GM19395 (cell line): Measurements from ENCODE around the gene C12orf75.
A peak's percentile ranks its signal among the peaks of the same experiment; 100 is the strongest.
"Not testable (repeated sequence)": the region's sequence is repeated elsewhere in the genome, so short reads cannot be mapped to it uniquely, and the experiment has no call there.

ENCODE experiments used
- ATAC-seq: cut with Tn5 transposase; IDR thresholded peaks from one replicate; pipeline ENCODE4 v1.9.1; 2021; ENCODE audit warnings: mild to moderate bottlenecking, moderate library complexity; ENCODE audit not compliant: unreplicated experiment

The C12orf75 gene

DNA sequence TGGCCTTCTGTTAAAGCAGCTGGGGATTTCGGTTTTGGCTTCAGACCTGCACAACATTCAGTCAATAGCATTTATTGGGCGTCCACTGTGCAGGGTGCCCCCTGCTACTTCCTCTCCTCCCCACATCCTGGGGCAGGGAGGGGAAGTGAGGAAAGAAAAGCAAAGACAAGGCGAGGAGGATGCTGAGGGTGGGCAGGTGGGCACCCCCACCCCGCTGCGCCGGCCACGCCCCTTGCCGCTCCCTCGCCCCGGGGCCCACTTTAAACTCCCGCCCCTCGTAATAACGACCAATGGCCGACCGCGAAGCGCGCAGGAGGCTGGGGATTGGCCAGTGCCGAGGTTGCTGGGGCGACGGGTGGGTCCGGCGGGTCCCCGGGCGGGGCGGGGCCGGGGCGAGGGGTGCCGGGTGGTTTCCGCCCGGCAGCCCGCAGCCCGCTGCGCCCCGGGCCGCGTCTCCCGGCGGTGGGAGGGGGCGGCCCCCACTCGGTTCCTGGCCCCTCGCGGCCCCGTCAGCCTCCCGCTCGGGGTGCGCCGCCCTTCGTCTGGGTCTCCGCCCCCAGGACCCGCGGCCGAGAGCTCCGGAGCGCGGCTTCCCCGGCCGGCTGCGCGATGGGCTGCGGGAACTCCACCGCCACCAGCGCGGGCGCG lies at the start of gene C12orf75:
TSS of gene C12orf75 (plus strand) at position 409 of the 648 bp plus-strand sequence. CDS start at position 610, 201 bp downstream.
- ATAC-seq = peak; percentile 82

DNA sequence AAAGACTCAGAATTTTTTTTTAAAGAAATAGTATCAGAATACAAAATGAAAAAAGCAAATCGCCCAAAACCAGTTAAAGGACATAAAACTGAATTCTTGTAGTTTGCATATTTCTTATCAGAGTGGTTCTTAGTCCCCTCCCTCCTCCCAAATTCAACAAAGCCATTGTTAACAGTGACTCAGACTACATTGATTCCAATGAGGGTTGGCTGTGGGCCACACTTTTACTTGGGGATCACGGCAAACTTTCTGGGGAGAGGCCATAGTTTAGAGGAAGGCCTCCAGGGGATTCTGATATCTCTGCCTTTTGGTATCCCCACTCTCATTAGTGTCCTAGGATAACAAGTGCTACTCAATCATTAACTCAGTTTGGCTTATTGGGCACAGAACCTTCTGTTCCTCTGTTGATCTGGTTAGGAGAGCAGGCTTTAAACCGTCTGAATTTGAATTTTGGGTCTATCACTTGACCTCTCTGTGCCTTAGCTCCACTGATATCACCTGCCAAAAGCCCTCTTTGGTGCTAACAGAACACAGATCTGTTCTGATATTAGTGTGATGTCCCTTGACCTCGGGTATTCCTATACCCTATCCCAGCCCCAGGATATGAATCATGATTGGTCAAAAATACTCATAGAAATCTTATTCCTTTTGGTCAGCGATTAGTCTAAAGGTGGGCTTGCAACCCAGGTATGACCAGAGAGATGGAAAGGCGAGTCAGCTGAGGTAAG lies 49.4 kb upstream of the C12orf75 start:
- no peak for ATAC-seq

DNA sequence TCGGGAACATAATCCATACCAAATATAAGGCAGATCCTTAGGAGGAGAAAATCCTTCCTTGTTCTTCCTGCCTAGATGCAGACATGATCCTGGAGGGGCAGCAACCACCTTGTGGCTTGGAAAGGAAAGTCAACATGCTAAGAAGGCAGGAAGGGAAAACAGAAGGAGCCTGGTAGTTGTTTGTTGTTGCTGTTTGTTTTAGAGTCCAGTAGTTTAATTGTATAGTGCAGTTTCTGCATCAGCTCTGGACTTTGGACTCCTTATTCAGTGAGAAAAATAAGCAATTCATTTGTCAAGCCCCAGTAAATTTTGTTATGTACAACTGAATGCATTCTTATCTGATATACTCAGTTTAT lies 48.8 kb upstream of the C12orf75 start:
- no peak for ATAC-seq

DNA sequence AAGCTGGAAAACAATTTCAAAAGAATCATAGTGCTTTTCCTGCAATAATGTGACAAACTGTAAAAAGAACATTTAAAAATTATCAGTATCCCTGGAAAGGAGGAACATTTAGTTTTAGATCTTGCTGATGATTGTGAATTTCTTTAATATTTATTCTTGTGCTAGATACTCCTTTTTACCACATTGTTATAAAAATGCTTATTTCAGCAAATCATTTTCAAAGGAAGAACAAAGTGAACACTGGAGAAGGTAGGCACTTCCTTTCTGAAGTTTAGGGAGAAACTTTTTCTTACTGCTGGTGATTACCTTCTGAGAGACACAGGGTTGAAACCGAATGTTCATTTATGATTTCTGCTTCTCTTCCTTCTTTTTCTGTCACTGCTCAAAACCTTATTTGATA lies 45.1 kb upstream of the C12orf75 start:
- no peak for ATAC-seq

DNA sequence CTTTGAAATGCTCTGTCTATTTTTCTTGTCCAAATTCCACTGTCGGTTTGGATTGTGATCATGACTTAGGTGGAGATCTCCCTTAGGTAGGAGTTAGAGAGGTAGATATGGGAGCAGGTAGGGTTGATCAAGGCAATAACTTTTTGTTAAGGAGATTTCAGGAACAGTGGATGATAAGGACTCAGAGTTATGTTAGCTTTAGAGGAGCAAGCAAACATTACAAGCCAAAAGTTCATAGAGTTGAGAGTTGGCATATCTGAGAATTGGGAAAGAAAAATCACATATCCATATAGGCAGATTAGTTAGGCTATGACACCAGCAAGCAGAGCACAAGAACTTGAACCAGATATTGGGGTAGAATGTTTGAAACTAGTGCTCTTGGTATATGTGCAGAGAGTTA lies 43.1 kb upstream of the C12orf75 start:
- no peak for ATAC-seq

DNA sequence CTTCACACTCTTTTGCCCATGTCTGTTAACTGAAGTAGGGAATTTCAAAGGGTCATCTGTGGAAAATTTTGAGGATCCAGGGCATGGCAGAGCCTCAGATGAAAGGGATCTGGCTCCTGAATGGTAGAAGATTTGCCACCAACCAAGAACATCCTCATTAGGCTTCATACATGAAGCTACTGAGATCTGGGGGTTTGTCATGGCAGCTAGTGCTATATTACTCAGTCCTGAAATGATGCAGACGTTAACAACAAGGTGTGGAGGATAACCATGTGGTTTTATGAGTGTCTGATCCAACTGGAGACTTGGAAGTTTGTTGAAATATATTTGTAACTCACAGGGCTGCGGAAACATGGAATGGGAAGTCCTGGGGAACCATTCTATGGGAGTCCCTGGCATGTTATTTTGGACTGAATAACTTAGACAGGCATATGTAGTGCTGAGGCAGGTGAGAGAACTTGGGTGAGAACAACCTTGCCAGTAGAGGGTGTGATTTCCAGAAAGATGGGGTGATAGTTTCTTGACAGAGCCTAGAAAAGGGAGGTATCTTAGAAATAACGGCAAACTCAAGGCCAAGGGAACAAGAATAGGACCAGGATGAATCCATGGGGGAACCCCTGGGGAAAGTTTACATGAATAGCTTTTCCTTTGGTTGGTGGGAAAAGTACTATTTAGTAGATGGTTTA lies 42.0 kb upstream of the C12orf75 start:
- no peak for ATAC-seq

DNA sequence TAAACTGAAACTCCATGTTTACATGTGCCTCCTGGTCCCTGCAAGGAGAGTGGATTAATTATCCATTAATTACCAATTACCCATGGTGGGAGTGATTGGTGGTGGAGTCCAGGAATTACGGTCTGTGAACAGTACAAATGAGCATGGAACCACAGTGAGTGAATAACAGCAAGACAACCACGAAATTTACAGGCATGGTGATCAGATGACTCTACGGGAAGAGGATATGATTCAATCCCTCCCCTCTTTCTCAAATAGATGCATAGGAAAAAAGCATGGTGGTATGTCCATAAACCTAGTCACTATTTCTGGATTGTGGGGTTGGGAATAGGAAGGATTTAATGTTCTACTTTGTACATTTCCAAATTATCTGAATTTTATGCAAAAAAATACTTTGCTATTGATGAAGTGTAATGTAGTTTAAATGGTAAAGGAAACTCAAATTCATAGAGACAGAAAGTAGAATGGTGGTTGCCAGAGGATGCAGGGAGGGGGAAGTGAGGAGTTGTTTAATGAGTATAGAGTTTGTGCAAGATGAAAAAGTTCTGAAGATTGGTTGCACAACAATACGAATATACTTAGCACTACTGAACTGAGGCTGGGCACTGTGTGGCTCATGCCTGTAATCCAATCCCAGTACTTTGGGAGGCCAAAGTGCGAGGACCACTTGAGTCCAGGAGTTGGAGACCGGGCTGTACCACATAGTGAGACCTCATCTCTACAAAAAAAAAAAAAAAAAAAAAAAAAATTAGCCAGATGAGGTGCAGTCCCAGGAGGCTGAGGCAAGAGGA lies 41.2 kb upstream of the C12orf75 start:
- ATAC-seq = no peak

DNA sequence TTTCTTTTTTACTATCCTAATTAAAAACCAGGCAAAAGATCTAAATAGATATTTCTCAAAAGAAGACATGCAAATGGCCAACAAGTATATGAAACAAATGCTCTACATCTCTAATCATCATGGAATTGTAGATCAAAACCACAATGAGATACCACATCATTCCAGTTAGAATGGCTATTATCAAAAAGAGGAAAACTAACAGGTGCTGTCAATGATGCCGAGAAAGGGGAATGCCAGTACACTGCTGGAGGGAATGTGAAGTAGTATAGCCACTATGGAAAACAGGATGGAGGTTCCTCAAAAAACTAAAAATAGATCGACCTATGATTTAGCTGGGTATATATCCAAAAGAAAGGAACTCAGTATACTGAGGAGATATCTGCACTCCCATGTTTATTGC lies 39.0 kb upstream of the C12orf75 start:
- no peak for ATAC-seq

DNA sequence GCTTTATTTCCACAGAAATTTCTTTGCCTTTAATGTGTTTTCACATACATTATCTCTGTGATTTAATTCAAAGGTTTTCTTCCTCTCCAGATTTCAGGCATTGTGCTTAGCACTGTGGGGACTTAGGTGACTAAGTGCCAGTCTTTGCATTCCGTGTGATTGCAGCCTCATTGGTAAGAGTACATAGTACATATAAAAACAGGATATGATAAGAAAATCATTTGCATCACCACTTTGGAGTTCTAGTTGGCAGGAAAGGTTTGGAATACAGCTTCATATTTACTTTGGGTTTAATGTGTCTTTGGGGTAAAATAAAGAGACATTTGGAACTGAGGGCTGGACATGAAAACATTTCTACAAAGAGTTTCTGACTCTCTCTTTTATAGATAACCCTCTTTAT lies 37.8 kb upstream of the C12orf75 start:
- ATAC-seq = no peak

DNA sequence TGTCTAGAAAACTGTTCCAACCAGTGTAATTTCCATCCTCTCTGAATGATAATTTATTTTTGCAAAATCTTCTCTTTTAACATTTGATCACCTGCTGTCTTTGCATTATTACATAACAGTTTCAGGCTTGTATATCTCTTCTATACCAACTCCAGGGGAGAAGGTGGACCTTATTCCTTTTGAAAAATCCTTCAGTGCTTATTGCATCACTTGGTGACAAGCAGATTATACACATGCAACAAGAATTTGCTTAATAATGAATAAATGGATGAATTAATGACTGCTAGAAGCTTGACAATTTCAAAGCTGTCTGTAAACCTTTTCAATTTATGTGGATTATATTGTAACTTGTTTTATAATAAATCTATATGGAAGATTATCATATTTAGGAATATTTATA lies 37.3 kb upstream of the C12orf75 start:
- ATAC-seq = no peak

DNA sequence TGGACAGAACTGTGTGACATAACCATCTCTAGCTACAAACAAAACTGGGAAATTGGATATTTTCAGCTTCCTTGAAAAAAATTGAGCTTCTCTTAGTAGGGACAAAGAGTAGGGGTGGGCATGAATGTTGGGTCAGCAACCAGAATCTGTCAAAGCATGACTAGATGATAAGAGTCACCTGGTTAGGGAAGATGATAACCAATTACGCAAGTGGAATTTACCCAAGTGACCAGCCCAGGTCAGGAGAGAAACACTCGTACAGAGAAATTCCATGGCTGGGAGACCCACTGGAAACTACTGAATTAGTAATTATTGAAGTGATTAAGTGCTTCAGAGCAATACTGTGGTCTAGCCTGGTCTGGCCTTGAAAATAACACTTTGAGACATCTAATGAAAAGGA lies 36.3 kb upstream of the C12orf75 start:
- no peak for ATAC-seq

DNA sequence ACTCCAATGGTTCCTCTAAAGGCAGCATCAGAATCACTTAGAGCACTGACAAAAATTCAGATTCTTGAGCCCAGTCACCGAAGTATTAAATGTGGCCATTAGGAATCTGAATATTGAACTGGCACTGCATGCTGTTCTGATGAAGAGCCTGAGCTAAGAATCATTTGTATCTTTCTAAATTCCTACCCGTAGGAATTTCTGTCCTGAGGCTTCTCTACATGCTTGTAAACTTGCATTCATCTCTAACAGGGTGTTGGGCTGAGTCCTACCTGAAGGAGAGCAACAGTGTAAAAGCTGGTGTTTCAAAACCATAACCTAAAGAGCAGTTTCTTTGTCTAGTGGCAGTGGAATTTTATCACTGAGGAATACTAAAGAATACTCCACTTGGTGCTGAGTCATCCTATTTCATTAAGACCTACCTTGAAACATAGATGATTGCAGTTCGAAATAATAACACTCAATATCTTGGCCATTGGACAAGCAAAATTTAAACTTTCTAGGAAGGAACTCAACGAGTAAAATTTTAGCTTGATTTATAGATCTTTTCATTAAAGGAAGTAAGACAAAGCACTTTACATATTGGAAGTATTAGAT lies 35.5 kb upstream of the C12orf75 start:
- ATAC-seq = no peak

DNA sequence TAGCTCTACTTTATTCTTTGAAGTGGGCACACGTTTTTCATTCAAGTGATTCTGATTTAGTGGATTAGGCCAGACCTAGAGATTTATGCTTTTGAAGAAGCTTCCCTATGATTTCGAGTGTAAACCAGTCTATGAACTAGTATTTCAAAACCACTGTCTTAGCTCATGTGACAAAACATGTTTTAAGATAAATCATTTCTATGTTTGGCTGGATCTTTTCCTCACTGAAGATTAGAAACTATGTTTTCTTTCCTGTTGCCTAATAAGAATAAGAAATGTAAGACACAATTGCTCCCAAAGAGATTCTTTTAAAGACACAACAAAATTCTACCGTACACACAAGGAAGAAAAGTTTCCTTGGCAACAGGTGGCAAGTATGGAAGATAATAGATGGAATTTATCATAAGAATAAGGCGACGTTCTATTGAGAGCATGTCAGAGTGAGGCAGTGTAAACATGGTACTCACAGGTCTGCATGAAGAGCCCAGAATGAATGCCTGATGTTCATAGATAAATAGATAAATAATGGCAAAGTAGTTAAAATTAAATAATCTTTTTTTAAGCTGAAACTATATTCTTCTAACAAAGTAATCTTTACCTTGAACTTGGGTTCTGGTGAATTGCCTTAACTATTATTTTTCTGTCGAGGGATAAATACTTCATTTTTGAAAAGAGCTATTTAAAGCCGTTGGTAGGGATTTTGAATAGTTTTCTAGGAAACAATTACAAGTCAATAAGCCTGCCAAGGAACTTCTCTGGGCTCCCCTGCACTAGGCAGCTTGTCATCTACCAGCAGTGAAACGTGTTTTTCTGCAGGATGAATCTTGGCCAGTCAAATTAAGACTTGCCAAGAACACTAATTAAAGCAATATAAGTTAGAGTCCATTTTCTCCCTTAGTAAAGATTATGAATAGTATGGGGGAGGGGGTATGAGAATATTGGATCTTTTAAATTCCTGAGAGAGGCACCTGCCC lies 34.1 kb upstream of the C12orf75 start:
- ATAC-seq = no peak

DNA sequence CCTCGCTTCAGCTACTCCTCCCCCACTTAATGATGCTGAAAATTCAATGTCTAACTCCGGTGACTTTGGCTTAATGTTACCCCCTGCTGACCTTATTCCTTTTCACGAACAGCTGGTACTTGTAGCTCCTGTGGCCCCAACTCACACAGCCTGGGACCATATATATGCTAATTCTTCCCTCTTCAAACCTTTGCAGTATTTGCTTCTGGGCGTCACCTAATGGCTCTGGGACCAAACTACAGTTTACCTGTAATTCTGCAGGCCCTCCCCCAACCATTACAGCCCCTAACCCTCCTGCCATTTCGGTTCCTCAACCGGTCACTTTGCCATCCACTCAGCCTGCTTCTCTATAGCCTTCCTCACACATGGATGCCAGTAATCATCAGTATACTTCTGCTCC lies 29.6 kb upstream of the C12orf75 start:
- ATAC-seq = no peak

DNA sequence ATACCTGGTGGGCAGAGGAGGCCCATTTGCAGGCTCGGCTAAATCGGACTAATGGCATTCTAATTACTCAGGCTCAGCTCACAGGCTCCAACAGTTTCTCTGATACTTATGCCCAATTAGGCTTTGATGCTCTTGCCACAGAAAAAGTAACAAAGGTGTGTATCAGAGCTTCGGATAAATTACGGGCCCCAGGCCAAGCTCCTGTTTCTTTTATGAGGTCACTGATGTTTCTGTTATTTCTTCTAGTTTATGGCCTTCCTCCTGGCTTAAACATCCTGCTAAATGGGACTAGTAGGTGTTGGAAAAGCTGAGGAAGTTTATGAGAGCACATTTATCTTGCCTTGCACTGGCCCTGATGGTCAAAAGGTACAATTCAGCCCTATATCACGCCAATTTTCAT lies 28.8 kb upstream of the C12orf75 start:
- no peak for ATAC-seq

DNA sequence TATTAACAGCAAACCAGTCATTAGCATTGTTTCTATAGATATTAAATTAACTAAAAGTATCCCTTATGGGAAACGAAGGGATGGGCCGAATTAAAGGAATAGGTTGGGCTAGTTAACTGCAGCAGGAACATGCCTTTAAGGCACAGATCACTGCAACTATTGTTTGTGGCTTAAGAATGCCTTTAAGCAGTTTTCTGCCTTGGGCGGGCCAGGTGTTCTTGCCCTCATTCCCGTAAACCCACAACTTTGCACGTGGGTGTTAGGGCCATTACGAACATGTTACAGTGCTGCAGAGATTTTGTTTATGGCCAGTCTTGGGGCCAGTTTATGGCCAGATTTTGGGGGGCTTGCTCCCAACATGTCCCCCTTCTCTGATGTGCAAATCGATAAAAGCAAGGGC lies 27.5 kb upstream of the C12orf75 start:
- ATAC-seq = not testable (repeated sequence)

DNA sequence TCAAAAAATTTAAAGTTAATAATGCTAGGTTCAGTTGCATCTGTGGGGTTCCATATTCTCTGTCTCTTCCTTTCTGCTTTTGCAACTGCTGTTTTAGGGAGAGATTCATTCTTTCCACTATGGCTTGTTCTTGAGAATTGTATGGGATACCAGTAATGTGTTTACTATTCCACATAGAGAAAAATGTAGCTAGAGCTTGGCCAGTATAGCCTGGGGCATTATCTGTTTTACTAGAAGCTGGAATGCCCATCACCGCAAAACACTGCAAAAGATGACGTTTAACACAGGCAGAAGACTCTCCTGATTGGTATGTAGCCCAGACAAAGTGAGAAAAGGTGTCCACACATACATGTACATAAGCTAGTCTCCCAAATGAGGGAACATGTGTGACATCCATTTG lies 25.9 kb upstream of the C12orf75 start:
- ATAC-seq = not testable (repeated sequence)

DNA sequence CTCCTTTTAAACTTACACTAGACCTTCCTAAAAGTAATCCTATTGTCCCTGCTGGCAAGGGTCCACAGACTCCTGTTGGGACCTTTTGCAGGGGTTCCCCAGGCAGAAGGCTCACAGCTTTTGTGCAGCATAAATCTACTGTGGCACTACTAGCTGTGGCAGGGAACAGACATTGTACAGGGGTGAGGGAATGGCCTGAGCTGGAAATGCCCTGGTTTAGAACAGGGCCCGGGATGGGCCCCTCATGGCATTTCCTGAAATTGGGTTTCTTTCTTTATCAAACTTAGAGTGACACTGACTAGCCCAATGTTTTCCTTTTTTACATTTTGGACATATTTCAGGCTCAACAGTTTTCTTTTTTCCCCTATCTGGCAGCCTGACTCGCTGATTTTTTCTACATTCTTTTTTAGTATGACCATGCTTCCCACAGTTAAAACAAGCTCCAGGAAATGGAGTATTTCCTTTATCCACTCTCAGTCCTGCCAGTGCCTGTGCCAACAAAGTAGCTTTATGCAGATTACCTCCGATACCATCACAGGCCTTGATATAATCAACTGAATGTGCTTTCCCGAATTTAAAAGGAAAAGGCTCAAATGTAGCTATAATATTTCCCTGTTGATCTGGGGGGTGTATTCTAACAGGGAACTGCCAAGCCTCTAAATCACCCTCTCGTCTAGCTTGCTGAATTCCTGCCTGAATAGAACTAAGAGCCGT lies 22.7 kb upstream of the C12orf75 start:
- not testable (repeated sequence) for ATAC-seq

DNA sequence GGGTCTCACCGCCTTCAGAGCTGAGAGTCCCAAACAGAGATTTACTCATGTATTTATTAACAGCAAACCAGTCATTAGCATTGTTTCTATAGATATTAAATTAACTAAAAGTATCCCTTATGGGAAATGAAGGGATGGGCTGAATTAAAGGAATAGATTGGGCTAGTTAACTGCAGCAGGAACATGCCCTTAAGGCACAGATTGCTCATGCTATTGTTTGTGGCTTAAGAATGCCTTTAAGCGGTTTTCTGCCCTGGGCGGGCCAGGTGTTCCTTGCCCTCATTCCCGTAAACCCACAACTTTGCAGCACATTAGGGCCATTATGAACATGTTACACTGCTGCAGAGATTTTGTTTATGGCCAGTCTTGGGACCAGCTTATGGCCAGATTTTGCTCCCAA lies 21.7 kb upstream of the C12orf75 start:
- not testable (repeated sequence) for ATAC-seq
